ENCODE measurements around the gene OLFML3. TPM values are rescaled to one million over a fixed set of nuclear protein-coding genes. Genes with fewer than 3 reads are reported as not detected.

OLFML3 gene
- total and polyA plus RNA-seq, 2 of the 13 experiments (the other 11 are each of a cell fraction or from before 2014, with no cell fraction given): 2.0 to 5.1 TPM

GRCh38 chr1:113978863-113979702 lies at the start of gene OLFML3 (continued):
- TF ChIP-seq BCL3 (CRISPR knock-in tag; IDR thresholded peaks at IDR 0.05) (0 out of 2 replicates have a peak, but pooled peaks have one; percentile 3), MEF2D (CRISPR knock-in tag; IDR thresholded peaks at IDR 0.05) (0 out of 2 replicates have a peak, but pooled peaks have one; percentile 34), NFE2L2 (IDR thresholded peaks at IDR 0.05; ENCODE audit: low read length) (no peak), SNAI1 (CRISPR knock-in tag; IDR thresholded peaks at IDR 0.05; ENCODE audit: borderline replicate concordance) (no peak), TCF7 (IDR thresholded peaks at IDR 0.05; ENCODE audit: low read depth) (peak; percentile 34; the same call in 1 of the 2 replicates), RBAK (CRISPR knock-in tag; IDR thresholded peaks at IDR 0.05) (no peak), MAX (IDR thresholded peaks at IDR 0.05) (no peak), ZNF251 (CRISPR knock-in tag; IDR thresholded peaks at IDR 0.05) (no peak), DZIP1 (CRISPR knock-in tag; IDR thresholded peaks at IDR 0.05) (no peak), ZNF281 (CRISPR knock-in tag; IDR thresholded peaks at IDR 0.05; ENCODE audit: borderline replicate concordance) (peak; percentile 76; the same call in 1 of the 2 replicates), EED (CRISPR knock-in tag; IDR thresholded peaks at IDR 0.05) (no peak), MZF1 (CRISPR knock-in tag; IDR thresholded peaks at IDR 0.05; ENCODE audit: borderline replicate concordance) (no peak), ZNF24 (IDR thresholded peaks at IDR 0.05) (no peak), HCFC1 (IDR thresholded peaks at IDR 0.05; ENCODE audit: low read depth, low read length) (no peak), ASH2L (IDR thresholded peaks at IDR 0.05; ENCODE audit: insufficient read length, low read depth, low read length) (peak; percentile 39), PHF20 (CRISPR knock-in tag; IDR thresholded peaks at IDR 0.05) (no peak), ZNF724P (CRISPR knock-in tag; IDR thresholded peaks at IDR 0.05; ENCODE audit: borderline replicate concordance) (no peak)

All from HepG2 (cell line).